Activated B cell treated with CpG ODN at 0.5 μM for 24 hours (primary cell): ENCODE data around the gene BTBD3. TPM values are rescaled to one million over a fixed set of nuclear protein-coding genes. Genes with fewer than 3 reads are reported as not detected.

ENCODE experiments used
- ATAC-seq: fragments of 200-7000 bp; cut with Tn5 transposase; one replicate; pipeline ENCODE4 v1.10.0; 2021; ENCODE audit warnings: low read depth, mild to moderate bottlenecking, moderate library complexity
- CTCF ChIA-PET: fragments of 350-600 bp; sonication (Branson Sonifier 250); formaldehyde crosslinking; loops from one replicate; lab custom pipeline; 2021; ENCODE audit warnings: antibody characterized with exemption; lab: Charles Lee
- POLR2A ChIA-PET: fragments of 350-600 bp; sonication (Branson Sonifier 250); formaldehyde crosslinking; loops from one replicate; lab custom pipeline; 2021; ENCODE audit warnings: antibody characterized with exemption; lab: Charles Lee
- DNase-seq: peaks from one replicate; pipeline ENCODE4 v3.0.0; 2022
- H3K27ac Mint-ChIP-seq: one replicate; pipeline ENCODE4 v1.8.0; 2020; ENCODE audit warnings: mixed read lengths
- H3K27me3 Mint-ChIP-seq: one replicate; pipeline ENCODE4 v1.8.0; 2021; ENCODE audit warnings: mixed read lengths
- H3K36me3 Mint-ChIP-seq: one replicate; pipeline ENCODE4 v1.8.0; 2021; ENCODE audit warnings: low read depth, mixed read lengths
- H3K4me1 Mint-ChIP-seq: one replicate; pipeline ENCODE4 v1.8.0; 2021; ENCODE audit warnings: mixed read lengths
- H3K4me3 Mint-ChIP-seq: one replicate; pipeline ENCODE4 v1.8.0; 2020; ENCODE audit warnings: mild to moderate bottlenecking, mixed read lengths
- H3K9me3 Mint-ChIP-seq: one replicate; pipeline ENCODE4 v1.8.0; 2020; ENCODE audit warnings: mixed read lengths
- intact Hi-C: fragments of 100-400 bp; cut with micrococcal nuclease; formaldehyde crosslinking; loops from one replicate; pipeline ENCODE4 v1.15.1; 2024
- total RNA-seq: library from RNA; stranded (reverse); gene quantifications from 2 replicates; pipeline ENCODE4 v1.2.3, GENCODE V29; 2022
- TF ChIP-seq, protein P1 (sequence below): fragments of 200-600 bp; IDR thresholded peaks from one replicate; pipeline ENCODE4 v1.8.0; 2022; ENCODE audit warnings: antibody characterized with exemption, mild to moderate bottlenecking

Gene BTBD3
- total RNA-seq, 1 donor from 2014 or later = 1.6 TPM

DNA sequence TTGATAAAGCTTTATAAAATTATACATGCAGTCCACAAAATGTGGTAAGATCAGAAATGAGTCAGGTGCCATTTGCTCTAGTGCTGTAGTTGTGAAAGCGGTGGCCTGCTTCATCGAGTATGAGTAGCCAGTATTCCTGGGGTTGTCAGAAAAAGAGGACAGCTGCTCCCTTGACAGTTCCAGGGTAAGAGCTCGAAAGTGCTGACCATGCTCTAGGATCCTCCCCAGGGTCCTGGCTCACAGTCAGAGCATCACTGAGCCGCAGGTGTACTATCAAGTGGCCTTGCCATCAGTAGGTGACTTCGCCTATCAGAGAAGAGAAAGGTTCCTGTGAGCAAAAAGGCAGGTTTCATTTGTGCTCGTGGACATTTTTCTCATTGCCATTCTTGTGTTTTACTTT is 3.6 kb downstream of the BTBD3 start:
- ATAC-seq = no peak
- ChIA-PET POLR2A (no interaction called here), CTCF (no interaction called here)
- Mint-ChIP-seq H3K4me1 (peaks cover 12% of the 10 kb centered on the region), H3K36me3 (no peaks in the 10 kb centered on the region), H3K27me3 (no peaks in the 10 kb centered on the region), H3K9me3 (no peaks in the 10 kb centered on the region), H3K27ac (no peak overlapping the region), H3K4me3 (no peak overlapping the region)
- intact Hi-C loops = no loop called here
- TF ChIP-seq, protein P1, sequence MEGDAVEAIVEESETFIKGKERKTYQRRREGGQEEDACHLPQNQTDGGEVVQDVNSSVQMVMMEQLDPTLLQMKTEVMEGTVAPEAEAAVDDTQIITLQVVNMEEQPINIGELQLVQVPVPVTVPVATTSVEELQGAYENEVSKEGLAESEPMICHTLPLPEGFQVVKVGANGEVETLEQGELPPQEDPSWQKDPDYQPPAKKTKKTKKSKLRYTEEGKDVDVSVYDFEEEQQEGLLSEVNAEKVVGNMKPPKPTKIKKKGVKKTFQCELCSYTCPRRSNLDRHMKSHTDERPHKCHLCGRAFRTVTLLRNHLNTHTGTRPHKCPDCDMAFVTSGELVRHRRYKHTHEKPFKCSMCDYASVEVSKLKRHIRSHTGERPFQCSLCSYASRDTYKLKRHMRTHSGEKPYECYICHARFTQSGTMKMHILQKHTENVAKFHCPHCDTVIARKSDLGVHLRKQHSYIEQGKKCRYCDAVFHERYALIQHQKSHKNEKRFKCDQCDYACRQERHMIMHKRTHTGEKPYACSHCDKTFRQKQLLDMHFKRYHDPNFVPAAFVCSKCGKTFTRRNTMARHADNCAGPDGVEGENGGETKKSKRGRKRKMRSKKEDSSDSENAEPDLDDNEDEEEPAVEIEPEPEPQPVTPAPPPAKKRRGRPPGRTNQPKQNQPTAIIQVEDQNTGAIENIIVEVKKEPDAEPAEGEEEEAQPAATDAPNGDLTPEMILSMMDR = no peak
- no peak for DNase-seq

DNA sequence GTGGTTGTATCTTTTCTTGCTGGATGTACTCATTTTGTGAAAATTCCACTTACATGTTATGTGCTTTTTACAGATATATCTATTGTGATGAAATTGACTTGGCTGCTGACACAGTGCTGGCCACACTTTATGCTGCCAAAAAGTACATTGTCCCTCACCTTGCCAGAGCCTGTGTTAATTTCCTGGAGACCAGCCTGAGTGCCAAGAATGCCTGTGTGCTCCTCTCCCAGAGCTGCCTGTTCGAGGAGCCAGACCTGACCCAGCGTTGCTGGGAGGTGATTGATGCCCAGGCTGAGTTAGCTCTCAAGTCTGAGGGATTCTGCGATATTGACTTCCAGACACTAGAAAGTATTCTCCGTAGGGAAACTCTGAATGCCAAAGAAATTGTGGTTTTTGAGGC is 4.9 kb downstream of the BTBD3 start:
- DNase-seq (no peak), ATAC-seq (no peak)
- H3K27ac Mint-ChIP-seq = no peak overlapping the region
- peaks cover 12% of the 10 kb centered on the region for H3K4me1 Mint-ChIP-seq
- POLR2A ChIA-PET = no interaction called here
- H3K4me3 Mint-ChIP-seq = no peak overlapping the region
- no peaks in the 10 kb centered on the region for H3K27me3 Mint-ChIP-seq
- CTCF ChIA-PET = no interaction called here
- no peaks in the 10 kb centered on the region for H3K9me3 Mint-ChIP-seq
- intact Hi-C loops = no loop called here
- H3K36me3 Mint-ChIP-seq = no peaks in the 10 kb centered on the region
- TF ChIP-seq, protein P1 = no peak

DNA sequence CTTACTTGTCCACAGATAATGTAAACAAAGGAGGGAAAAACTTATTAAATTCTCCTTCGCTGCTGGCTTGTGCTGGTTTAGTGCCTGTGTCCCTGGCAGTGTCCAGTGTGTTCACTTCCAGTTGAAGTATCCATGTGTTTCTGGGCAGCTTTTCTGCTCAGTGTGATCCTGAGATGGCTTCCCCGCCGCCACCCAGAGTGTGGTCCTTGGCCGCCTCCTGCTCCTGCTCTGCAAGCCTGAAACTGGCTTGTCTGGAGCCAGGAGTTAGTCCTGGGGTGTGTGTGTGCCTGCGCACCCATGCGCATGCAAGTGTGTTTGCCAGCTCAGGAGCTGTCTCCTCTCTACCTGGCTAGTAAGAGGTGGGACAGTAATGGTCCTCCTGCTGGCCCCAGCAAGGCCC is 7.2 kb downstream of the BTBD3 start:
- ChIA-PET CTCF (no interaction called here), POLR2A (no interaction called here)
- TF ChIP-seq, protein P1 = no peak
- intact Hi-C loops = no loop called here
- H3K9me3 Mint-ChIP-seq = no peaks in the 10 kb centered on the region
- H3K27me3 Mint-ChIP-seq = no peaks in the 10 kb centered on the region
- H3K4me1 Mint-ChIP-seq = no peaks in the 10 kb centered on the region
- no peaks in the 10 kb centered on the region for H3K36me3 Mint-ChIP-seq
- ATAC-seq (no peak), DNase-seq (no peak)
- no peak overlapping the region for H3K27ac Mint-ChIP-seq
- no peak overlapping the region for H3K4me3 Mint-ChIP-seq

DNA sequence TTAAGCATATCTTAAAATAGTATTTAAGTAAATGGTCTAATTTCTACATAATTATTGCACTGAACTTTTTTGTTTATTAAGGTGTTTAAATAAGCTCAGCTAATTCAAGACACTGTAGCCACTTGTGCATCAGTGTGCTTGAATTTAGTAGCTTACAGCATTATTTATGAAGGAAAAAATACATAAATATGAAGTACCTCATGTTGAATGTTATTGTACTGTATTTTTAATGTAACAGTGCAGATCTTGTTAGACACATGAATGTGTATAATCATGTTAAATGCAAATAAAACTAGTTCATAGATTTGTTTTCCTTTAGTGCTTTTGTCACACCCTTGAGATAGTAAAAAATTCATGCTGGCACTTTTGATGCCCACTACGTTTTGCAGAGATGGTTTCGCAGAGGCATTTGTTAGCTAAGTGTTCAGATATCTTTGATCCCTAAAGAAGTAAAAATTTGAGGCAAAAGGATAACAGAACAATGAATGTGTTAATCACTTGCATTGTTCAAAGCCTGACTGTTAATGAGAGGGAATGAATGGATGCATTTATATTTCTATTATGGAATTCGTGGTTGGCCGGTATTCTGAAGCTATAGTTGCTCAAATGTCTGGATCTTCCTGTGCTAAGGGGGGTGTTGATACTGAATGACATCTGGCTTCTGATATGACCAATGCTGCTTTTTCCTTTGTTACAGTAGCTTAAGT is 8.8 kb downstream of the BTBD3 start:
- Mint-ChIP-seq H3K36me3 (no peaks in the 10 kb centered on the region), H3K27ac (no peak overlapping the region), H3K4me3 (no peak overlapping the region), H3K4me1 (no peaks in the 10 kb centered on the region), H3K27me3 (no peaks in the 10 kb centered on the region), H3K9me3 (no peaks in the 10 kb centered on the region)
- TF ChIP-seq, protein P1 = no peak
- ChIA-PET POLR2A (no interaction called here), CTCF (no interaction called here)
- intact Hi-C loops = no loop called here
- DNase-seq (no peak), ATAC-seq (no peak)

DNA sequence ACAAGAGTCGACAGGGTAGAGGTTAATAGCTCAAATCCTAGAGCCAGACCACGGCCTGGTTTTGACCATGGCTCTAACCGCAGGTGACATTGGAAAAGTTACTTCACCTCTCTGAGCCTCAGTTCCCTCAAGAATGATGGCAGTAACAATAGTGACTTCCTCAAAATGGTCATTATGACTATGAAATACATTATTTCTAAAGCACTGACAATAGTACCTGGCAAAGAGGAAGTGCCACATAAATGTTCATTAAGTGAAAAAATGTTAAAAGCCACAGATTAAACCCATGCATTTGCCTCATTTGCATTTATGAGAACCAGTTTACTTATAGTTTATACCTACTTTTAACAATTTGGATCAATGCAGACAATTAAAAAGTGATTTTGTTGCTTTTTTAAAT is 12.3 kb downstream of the BTBD3 start:
- Mint-ChIP-seq H3K27ac (no peak overlapping the region), H3K27me3 (no peaks in the 10 kb centered on the region), H3K4me3 (no peak overlapping the region), H3K9me3 (no peaks in the 10 kb centered on the region), H3K36me3 (no peaks in the 10 kb centered on the region), H3K4me1 (no peaks in the 10 kb centered on the region)
- ChIA-PET CTCF (no interaction called here), POLR2A (no interaction called here)
- TF ChIP-seq, protein P1 = no peak
- no peak for ATAC-seq
- no peak for DNase-seq
- intact Hi-C loops = no loop called here
